OCI-LY1 (cell line): ENCODE data around the gene IFITM5.

Experiments
- H2AFZ ChIP-seq: fragments of 200-600 bp; sonication (generic), shearing (Covaris generic); 2 replicates; pipeline ENCODE4 v1.6.0; 2014; ENCODE audit warnings: antibody characterized with exemption, mild to moderate bottlenecking, low read length
- H3F3A ChIP-seq: fragments of 200-600 bp; sonication (generic), shearing (Covaris generic); 2 replicates; pipeline ENCODE4 v1.6.0; 2014; ENCODE audit warnings: mild to moderate bottlenecking, antibody characterized with exemption, low read length, moderate library complexity; ENCODE audit not compliant: insufficient read depth
- H3K27ac ChIP-seq: fragments of 200-600 bp; sonication (generic); 2 replicates; pipeline ENCODE4 v1.5.1; 2014; ENCODE audit warnings: low read length, mixed run types, mild to moderate bottlenecking, low read depth; ENCODE audit not compliant: poor library complexity, severe bottlenecking
- H3K27me3 ChIP-seq: fragments of 200-600 bp; sonication (generic); 2 replicates; pipeline ENCODE4 v1.6.0; 2014; ENCODE audit warnings: antibody characterized with exemption, mild to moderate bottlenecking, low read length, moderate library complexity; ENCODE audit not compliant: insufficient read depth
- H3K36me3 ChIP-seq: fragments of 200-600 bp; sonication (generic); 2 replicates; pipeline ENCODE4 v1.6.1; 2014; ENCODE audit warnings: mild to moderate bottlenecking, antibody characterized with exemption, low read length, moderate library complexity, mixed read lengths; ENCODE audit not compliant: insufficient read depth
- H3K4me1 ChIP-seq: fragments of 200-600 bp; sonication (generic); 2 replicates; pipeline ENCODE4 v1.5.1; 2014; ENCODE audit warnings: mild to moderate bottlenecking, low read length, moderate library complexity; ENCODE audit not compliant: insufficient read depth, severe bottlenecking
- H3K4me2 ChIP-seq: fragments of 200-600 bp; sonication (generic), shearing (Covaris generic); 2 replicates; pipeline ENCODE4 v1.6.1; 2014; ENCODE audit warnings: low read length
- H3K4me3 ChIP-seq: fragments of 200-600 bp; sonication (generic); 2 replicates; pipeline ENCODE4 v1.5.1; 2014; ENCODE audit warnings: low read length, low read depth, mild to moderate bottlenecking, mixed read lengths; ENCODE audit not compliant: poor library complexity, severe bottlenecking
- H3K79me2 ChIP-seq: fragments of 200-600 bp; shearing (Covaris generic); 2 replicates; pipeline ENCODE4 v1.6.1; 2016; ENCODE audit warnings: mixed run types, low read length, mixed read lengths; ENCODE audit not compliant: insufficient read depth
- H3K9ac ChIP-seq: fragments of 200-600 bp; sonication (generic), shearing (Covaris generic); 2 replicates; pipeline ENCODE4 v1.6.1; 2014; ENCODE audit warnings: mild to moderate bottlenecking, low read length, mixed read lengths
- H3K9me2 ChIP-seq: fragments of 200-600 bp; sonication (generic), shearing (Covaris generic); 2 replicates; pipeline ENCODE4 v1.6.1; 2014; ENCODE audit warnings: low read depth, mild to moderate bottlenecking, low read length, mixed read lengths
- H3K9me3 ChIP-seq: fragments of 200-600 bp; shearing (Covaris generic); 2 replicates; pipeline ENCODE4 v1.6.1; 2014; ENCODE audit warnings: low read length, mixed read lengths
- H4K20me1 ChIP-seq: fragments of 200-600 bp; sonication (generic), shearing (Covaris generic); 2 replicates; pipeline ENCODE4 v1.6.0; 2016; ENCODE audit warnings: mild to moderate bottlenecking, low read length; ENCODE audit not compliant: insufficient read depth
- EZH2 ChIP-seq: fragments of 200-600 bp; sonication (generic), shearing (Covaris generic); IDR thresholded peaks from 2 replicates; pipeline ENCODE4 v1.8.0; 2017; ENCODE audit warnings: borderline replicate concordance, mixed run types, mild to moderate bottlenecking, antibody characterized with exemption, low read length, moderate library complexity, mixed read lengths
- TF ChIP-seq, protein P1 (sequence below): fragments of 200-600 bp; sonication (generic), shearing (Covaris generic); IDR thresholded peaks from 2 replicates; pipeline ENCODE4 v1.5.1; 2017; ENCODE audit warnings: mild to moderate bottlenecking, antibody characterized with exemption, low read length, moderate library complexity, mixed read lengths

The IFITM5 gene

DNA sequence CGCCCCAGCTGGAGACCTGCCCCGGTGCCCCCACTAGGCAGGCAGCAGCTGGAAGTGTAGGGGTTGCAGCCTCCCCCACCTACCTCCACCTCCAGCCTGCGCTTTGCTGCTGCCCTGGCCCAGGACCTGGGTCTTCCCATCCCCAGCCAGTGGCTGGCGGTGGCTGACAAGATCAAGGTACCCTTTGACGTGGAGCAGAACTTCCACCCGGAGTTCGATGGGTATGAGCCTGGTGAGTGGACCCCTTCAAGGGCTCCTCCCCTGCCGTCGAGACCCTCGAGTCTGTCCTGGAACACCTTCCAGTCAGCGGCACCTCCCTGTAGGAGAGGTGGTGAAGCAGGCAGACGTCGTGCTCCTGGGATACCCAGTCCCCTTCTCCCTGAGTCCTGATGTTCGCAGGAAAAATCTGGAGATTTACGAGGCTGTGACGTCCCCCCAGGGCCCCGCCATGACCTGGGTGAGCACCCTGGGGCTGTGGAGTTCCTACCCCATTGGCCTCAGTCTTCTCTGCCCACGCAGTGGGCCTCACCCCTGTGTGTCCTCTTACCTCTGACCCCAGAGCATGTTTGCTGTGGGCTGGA, 6.0 kb downstream of the IFITM5 start:
- Histone ChIP-seq H3K27me3 (0 out of 2 replicates have a peak, but pooled peaks cover 5% of the 10 kb centered on the region), H3K4me2 (no peak overlapping the region), H3K9ac (no peak overlapping the region), H3K9me3 (no peaks in the 10 kb centered on the region), H3F3A (no peaks in the 10 kb centered on the region), H3K4me3 (no peak overlapping the region), H3K4me1 (peaks cover 19% of the 10 kb centered on the region), H3K9me2 (no peaks in the 10 kb centered on the region), H3K36me3 (peaks cover 15% of the 10 kb centered on the region), H4K20me1 (no peaks in the 10 kb centered on the region), H3K27ac (no peak overlapping the region), H3K79me2 (no peaks in the 10 kb centered on the region), H2AFZ (no peak overlapping the region)
- TF ChIP-seq, protein P1, sequence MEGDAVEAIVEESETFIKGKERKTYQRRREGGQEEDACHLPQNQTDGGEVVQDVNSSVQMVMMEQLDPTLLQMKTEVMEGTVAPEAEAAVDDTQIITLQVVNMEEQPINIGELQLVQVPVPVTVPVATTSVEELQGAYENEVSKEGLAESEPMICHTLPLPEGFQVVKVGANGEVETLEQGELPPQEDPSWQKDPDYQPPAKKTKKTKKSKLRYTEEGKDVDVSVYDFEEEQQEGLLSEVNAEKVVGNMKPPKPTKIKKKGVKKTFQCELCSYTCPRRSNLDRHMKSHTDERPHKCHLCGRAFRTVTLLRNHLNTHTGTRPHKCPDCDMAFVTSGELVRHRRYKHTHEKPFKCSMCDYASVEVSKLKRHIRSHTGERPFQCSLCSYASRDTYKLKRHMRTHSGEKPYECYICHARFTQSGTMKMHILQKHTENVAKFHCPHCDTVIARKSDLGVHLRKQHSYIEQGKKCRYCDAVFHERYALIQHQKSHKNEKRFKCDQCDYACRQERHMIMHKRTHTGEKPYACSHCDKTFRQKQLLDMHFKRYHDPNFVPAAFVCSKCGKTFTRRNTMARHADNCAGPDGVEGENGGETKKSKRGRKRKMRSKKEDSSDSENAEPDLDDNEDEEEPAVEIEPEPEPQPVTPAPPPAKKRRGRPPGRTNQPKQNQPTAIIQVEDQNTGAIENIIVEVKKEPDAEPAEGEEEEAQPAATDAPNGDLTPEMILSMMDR = no peak
- no peak for TF ChIP-seq EZH2

DNA sequence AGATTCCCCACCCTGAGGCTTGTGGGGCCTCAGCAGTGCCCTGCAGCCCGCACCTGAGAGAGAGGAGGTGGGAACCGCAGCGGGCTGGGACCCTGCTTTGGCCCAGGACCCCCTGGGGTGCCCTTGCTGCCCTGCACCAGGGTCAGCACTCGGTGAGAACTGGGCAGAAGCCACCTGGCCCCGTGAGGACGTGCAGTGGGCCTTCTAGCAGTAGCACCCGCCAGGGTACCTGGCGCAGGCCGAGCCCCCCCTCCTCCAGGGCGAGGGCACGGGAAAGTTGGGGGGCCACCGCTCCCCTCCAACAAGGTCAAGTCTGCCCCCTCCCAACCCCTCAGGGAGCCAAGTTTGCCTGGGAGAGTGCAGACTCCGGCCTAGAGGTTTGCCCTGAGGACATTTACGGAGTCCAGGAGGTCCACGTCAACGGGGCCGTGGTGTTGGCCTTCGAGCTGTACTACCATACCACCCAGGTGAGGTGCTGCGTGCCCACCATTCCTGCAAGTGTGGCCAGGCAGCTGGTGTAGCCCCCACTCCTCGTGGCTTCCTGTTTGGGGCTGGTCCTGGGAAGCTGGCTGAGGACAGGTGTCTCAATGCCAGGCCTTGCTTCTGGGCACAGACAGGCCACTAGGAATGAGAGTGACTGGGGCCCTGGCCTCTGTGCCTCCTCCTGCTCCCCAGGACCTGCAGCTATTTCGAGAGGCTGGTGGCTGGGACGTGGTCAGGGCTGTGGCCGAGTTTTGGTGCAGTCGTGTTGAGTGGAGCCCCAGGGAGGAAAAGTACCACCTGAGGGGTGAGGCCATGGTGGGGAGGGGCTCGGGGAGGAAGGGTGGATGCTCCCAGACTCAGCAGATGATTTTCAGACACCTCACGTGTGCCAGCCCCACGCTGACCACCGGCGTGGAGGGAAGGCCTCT, 6.9 kb downstream of the IFITM5 start:
- Histone ChIP-seq H2AFZ (no peak overlapping the region), H3K9ac (no peak overlapping the region), H3F3A (no peaks in the 10 kb centered on the region), H3K79me2 (no peaks in the 10 kb centered on the region), H3K9me2 (no peaks in the 10 kb centered on the region), H3K27me3 (0 out of 2 replicates have a peak, but pooled peaks cover under 1% of the 10 kb centered on the region), H3K4me1 (peaks cover 24% of the 10 kb centered on the region), H3K9me3 (no peaks in the 10 kb centered on the region), H4K20me1 (no peaks in the 10 kb centered on the region), H3K4me2 (no peak overlapping the region), H3K36me3 (peaks cover 15% of the 10 kb centered on the region), H3K4me3 (no peak overlapping the region), H3K27ac (no peak overlapping the region)
- TF ChIP-seq, protein P1 = no peak
- TF ChIP-seq EZH2 = no peak

DNA sequence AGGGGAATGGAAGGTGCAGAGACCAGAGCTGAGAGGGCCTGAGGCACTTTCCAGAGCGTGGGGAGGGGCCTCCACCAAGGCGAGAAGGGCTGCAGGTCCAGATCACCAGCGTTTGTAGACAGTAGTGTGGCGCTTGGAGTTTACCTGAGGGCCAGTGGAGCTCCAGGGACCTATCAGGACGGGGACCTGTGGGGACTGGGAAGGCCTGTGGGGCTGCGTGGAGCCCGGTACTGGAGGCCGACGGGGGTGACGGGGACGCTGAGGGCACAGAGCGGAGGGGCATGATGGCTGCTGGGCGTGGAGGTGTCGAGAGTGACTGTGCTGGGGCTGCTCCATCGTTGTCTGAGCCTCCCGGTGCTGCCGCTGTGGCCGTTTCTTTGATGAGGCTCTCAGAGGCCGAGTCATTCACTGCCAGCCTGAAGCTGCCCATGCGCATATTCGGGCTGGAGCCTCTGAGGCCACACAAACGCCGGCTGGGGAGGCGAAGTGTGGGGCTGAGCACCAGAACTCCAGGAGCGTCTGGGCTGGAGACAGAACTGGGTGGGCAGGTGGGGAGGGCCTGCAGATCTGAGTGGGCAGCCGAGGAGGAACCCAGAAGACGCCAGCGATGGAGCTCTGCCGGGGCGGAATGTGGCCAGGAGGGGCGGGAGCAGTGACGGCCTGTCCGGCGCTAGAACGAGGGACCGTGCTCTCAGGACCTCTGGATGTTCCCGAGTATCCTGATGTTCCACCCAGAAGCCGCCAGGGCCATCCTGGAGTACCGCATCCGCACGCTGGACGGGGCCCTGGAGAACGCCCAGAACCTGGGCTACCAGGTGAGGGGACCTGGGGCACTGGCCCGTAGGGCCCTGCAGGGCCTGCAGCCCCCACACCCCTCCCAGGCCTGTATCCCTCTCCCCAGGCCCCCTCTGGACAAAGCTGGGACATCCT, 7.8 kb downstream of the IFITM5 start:
- TF ChIP-seq, protein P1 = no peak
- no peak for TF ChIP-seq EZH2
- no peaks in the 10 kb centered on the region for H4K20me1 ChIP-seq
- no peak overlapping the region for H2AFZ ChIP-seq
- H3K9me3 ChIP-seq = no peaks in the 10 kb centered on the region
- no peaks in the 10 kb centered on the region for H3F3A ChIP-seq
- H3K4me3 ChIP-seq = no peak overlapping the region
- H3K79me2 ChIP-seq = no peaks in the 10 kb centered on the region
- no peak overlapping the region for H3K4me2 ChIP-seq
- H3K27me3 ChIP-seq = no peaks in the 10 kb centered on the region
- peaks cover 15% of the 10 kb centered on the region for H3K36me3 ChIP-seq
- no peak overlapping the region for H3K27ac ChIP-seq
- no peak overlapping the region for H3K9ac ChIP-seq
- peaks cover 31% of the 10 kb centered on the region for H3K4me1 ChIP-seq
- no peaks in the 10 kb centered on the region for H3K9me2 ChIP-seq
